ENCODE data around the gene BCL10.
"Not testable (repeated sequence)": the region's sequence is repeated elsewhere in the genome, so short reads cannot be mapped to it uniquely, and the experiment has no call there.

The BCL10 gene

GRCh38 chr1:85264150-85264549, 12.3 kb downstream of the BCL10 start:
- ATAC-seq = no peak

GRCh38 chr1:85262985-85263384, 13.4 kb downstream of the BCL10 start:
- no peak for ATAC-seq

GRCh38 chr1:85259912-85260274, 16.5 kb downstream of the BCL10 start:
- ATAC-seq = no peak

- ATAC-seq = peak; percentile 94 to 96
These were observed 17.1 kb downstream of the BCL10 start, which contains the start of gene C1orf52 for GRCh38 chr1:85259118-85259911. C1orf52 (minus strand) TSS chr1:85259662; CDS start chr1:85259633, 29 bp downstream.

GRCh38 chr1:85258536-85259117, 17.8 kb downstream of the BCL10 start:
- ATAC-seq = no peak

- ATAC-seq = not testable (repeated sequence)
These were observed 27.4 kb downstream of the BCL10 start for GRCh38 chr1:85249042-85249441.

GRCh38 chr1:85245891-85246290, 30.5 kb downstream of the BCL10 start:
- ATAC-seq = no peak

GRCh38 chr1:85245456-85245855, 31.0 kb downstream of the BCL10 start:
- no peak for ATAC-seq

- no peak for ATAC-seq
These were observed 32.0 kb downstream of the BCL10 start for GRCh38 chr1:85244271-85245061.

- ATAC-seq = no peak
These were observed 33.1 kb downstream of the BCL10 start for GRCh38 chr1:85243372-85243771.

GRCh38 chr1:85240643-85241042, 35.8 kb downstream of the BCL10 start:
- ATAC-seq = no peak

GRCh38 chr1:85240174-85240601, 36.2 kb downstream of the BCL10 start:
- ATAC-seq = no peak

GRCh38 chr1:85237613-85238012, 38.8 kb downstream of the BCL10 start:
- no peak for ATAC-seq

GRCh38 chr1:85230305-85230977, 46.0 kb downstream of the BCL10 start:
- ATAC-seq = no peak

GRCh38 chr1:85229574-85230097, 46.8 kb downstream of the BCL10 start:
- ATAC-seq = no peak

GRCh38 chr1:85228972-85229371, 47.5 kb downstream of the BCL10 start:
- ATAC-seq = no peak

GRCh38 chr1:85225624-85226380, 50.6 kb downstream of the BCL10 start:
- no peak for ATAC-seq

- no peak for ATAC-seq
These were observed 51.5 kb downstream of the BCL10 start for GRCh38 chr1:85224734-85225623.

GRCh38 chr1:85224295-85224694, 52.1 kb downstream of the BCL10 start:
- ATAC-seq = no peak

GRCh38 chr1:85223334-85223733, 53.1 kb downstream of the BCL10 start:
- no peak for ATAC-seq

GRCh38 chr1:85220756-85221201, 55.7 kb downstream of the BCL10 start:
- ATAC-seq = no peak

Measured in activated CD4-positive, CD25-positive, alpha-beta regulatory T cell treated with anti-CD3 and anti-CD28 coated beads, Interleukin-2, amount 50 U/mL, for 24 hours (primary cell).